Fibroblast of lung (primary cell): ENCODE results near the gene OSM.

ENCODE experiments used
- EZH2 ChIP-seq: IDR thresholded peaks from 2 replicates; pipeline ENCODE4 v1.5.1; 2012; ENCODE audit warnings: low read length, control low read depth, mild to moderate bottlenecking; ENCODE audit errors: missing control alignments
- TF ChIP-seq, protein P1 (sequence below), 2 donors: IDR thresholded peaks in 1 of 2; conservative IDR thresholded peaks in 1 of 2; 1 replicate in 1 of 2; 2 replicates in 1 of 2; pipeline ENCODE4 v1.5.1; 2011 to 2012; ENCODE audit warnings: low read length in 2 of 2, control low read depth in 1 of 2, inconsistent platforms in 1 of 2, low read depth in 1 of 2, mild to moderate bottlenecking in 1 of 2

DNA sequence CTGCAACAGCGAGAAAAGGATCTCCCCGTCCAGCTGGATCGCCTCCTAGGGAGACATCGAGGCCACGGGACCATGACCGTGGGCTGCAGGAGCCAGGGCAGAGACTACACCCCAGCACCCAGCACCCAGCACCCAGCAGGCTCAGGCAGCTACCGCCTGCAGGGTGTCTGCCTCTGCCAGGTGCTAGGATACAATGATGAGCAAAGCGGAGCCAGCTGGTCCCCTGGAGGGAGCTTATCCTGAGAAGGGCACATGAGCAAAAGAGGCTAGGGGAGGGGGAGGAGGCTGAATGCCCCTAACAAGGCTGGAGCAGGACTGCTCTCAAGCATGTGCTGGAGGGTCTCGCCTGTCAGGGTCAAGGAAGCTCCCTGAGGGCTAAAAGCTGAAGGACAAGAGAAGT lies 27.4 kb upstream of the OSM start:
- TF ChIP-seq, protein P1, sequence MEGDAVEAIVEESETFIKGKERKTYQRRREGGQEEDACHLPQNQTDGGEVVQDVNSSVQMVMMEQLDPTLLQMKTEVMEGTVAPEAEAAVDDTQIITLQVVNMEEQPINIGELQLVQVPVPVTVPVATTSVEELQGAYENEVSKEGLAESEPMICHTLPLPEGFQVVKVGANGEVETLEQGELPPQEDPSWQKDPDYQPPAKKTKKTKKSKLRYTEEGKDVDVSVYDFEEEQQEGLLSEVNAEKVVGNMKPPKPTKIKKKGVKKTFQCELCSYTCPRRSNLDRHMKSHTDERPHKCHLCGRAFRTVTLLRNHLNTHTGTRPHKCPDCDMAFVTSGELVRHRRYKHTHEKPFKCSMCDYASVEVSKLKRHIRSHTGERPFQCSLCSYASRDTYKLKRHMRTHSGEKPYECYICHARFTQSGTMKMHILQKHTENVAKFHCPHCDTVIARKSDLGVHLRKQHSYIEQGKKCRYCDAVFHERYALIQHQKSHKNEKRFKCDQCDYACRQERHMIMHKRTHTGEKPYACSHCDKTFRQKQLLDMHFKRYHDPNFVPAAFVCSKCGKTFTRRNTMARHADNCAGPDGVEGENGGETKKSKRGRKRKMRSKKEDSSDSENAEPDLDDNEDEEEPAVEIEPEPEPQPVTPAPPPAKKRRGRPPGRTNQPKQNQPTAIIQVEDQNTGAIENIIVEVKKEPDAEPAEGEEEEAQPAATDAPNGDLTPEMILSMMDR (conservative IDR thresholded peaks at IDR 0.05 in 1 of 2, IDR thresholded peaks at IDR 0.05 in 1 of 2; ENCODE audit: low read depth in 1 of 2, low read length in 2 of 2): no peak
- TF ChIP-seq EZH2: no peak
